Fibroblast of lung (primary cell): ENCODE measurements around the gene MUSK.

ENCODE experiments used
- CTCF ChIP-seq, 2 donors: IDR thresholded peaks in 1 of 2; conservative IDR thresholded peaks in 1 of 2; 1 replicate in 1 of 2; 2 replicates in 1 of 2; pipeline ENCODE4 v1.5.1; 2011 to 2012; ENCODE audit warnings: low read length in 2 of 2, control low read depth in 1 of 2, inconsistent platforms in 1 of 2, low read depth in 1 of 2, mild to moderate bottlenecking in 1 of 2
- EZH2 ChIP-seq: IDR thresholded peaks from 2 replicates; pipeline ENCODE4 v1.5.1; 2012; ENCODE audit warnings: low read length, control low read depth, mild to moderate bottlenecking; ENCODE audit errors: missing control alignments

- TF ChIP-seq CTCF (conservative IDR thresholded peaks at IDR 0.05 in 1 of 2, IDR thresholded peaks at IDR 0.05 in 1 of 2; ENCODE audit: low read depth in 1 of 2, low read length in 2 of 2) (no peak), EZH2 (no peak)
These were observed 108.7 kb downstream of the MUSK start for GRCh38 chr9:110777196-110777875.
